OCI-LY1 (cell line): Measurements from ENCODE around the gene SNRPA1.

Source experiments
- H2AFZ ChIP-seq: fragments of 200-600 bp; sonication (generic), shearing (Covaris generic); 2 replicates; pipeline ENCODE4 v1.6.0; 2014; ENCODE audit warnings: antibody characterized with exemption, mild to moderate bottlenecking, low read length
- H3F3A ChIP-seq: fragments of 200-600 bp; sonication (generic), shearing (Covaris generic); 2 replicates; pipeline ENCODE4 v1.6.0; 2014; ENCODE audit warnings: mild to moderate bottlenecking, antibody characterized with exemption, low read length, moderate library complexity; ENCODE audit not compliant: insufficient read depth
- H3K27ac ChIP-seq: fragments of 200-600 bp; sonication (generic); 2 replicates; pipeline ENCODE4 v1.5.1; 2014; ENCODE audit warnings: low read length, mixed run types, mild to moderate bottlenecking, low read depth; ENCODE audit not compliant: poor library complexity, severe bottlenecking
- H3K27me3 ChIP-seq: fragments of 200-600 bp; sonication (generic); 2 replicates; pipeline ENCODE4 v1.6.0; 2014; ENCODE audit warnings: antibody characterized with exemption, mild to moderate bottlenecking, low read length, moderate library complexity; ENCODE audit not compliant: insufficient read depth
- H3K36me3 ChIP-seq: fragments of 200-600 bp; sonication (generic); 2 replicates; pipeline ENCODE4 v1.6.1; 2014; ENCODE audit warnings: mild to moderate bottlenecking, antibody characterized with exemption, low read length, moderate library complexity, mixed read lengths; ENCODE audit not compliant: insufficient read depth
- H3K4me1 ChIP-seq: fragments of 200-600 bp; sonication (generic); 2 replicates; pipeline ENCODE4 v1.5.1; 2014; ENCODE audit warnings: mild to moderate bottlenecking, low read length, moderate library complexity; ENCODE audit not compliant: insufficient read depth, severe bottlenecking
- H3K4me2 ChIP-seq: fragments of 200-600 bp; sonication (generic), shearing (Covaris generic); 2 replicates; pipeline ENCODE4 v1.6.1; 2014; ENCODE audit warnings: low read length
- H3K4me3 ChIP-seq: fragments of 200-600 bp; sonication (generic); 2 replicates; pipeline ENCODE4 v1.5.1; 2014; ENCODE audit warnings: low read length, low read depth, mild to moderate bottlenecking, mixed read lengths; ENCODE audit not compliant: poor library complexity, severe bottlenecking
- H3K79me2 ChIP-seq: fragments of 200-600 bp; shearing (Covaris generic); 2 replicates; pipeline ENCODE4 v1.6.1; 2016; ENCODE audit warnings: mixed run types, low read length, mixed read lengths; ENCODE audit not compliant: insufficient read depth
- H3K9ac ChIP-seq: fragments of 200-600 bp; sonication (generic), shearing (Covaris generic); 2 replicates; pipeline ENCODE4 v1.6.1; 2014; ENCODE audit warnings: mild to moderate bottlenecking, low read length, mixed read lengths
- H3K9me2 ChIP-seq: fragments of 200-600 bp; sonication (generic), shearing (Covaris generic); 2 replicates; pipeline ENCODE4 v1.6.1; 2014; ENCODE audit warnings: low read depth, mild to moderate bottlenecking, low read length, mixed read lengths
- H3K9me3 ChIP-seq: fragments of 200-600 bp; shearing (Covaris generic); 2 replicates; pipeline ENCODE4 v1.6.1; 2014; ENCODE audit warnings: low read length, mixed read lengths
- H4K20me1 ChIP-seq: fragments of 200-600 bp; sonication (generic), shearing (Covaris generic); 2 replicates; pipeline ENCODE4 v1.6.0; 2016; ENCODE audit warnings: mild to moderate bottlenecking, low read length; ENCODE audit not compliant: insufficient read depth
- CTCF ChIP-seq: fragments of 200-600 bp; sonication (generic), shearing (Covaris generic); IDR thresholded peaks from 2 replicates; pipeline ENCODE4 v1.5.1; 2017; ENCODE audit warnings: mild to moderate bottlenecking, antibody characterized with exemption, low read length, moderate library complexity, mixed read lengths
- EZH2 ChIP-seq: fragments of 200-600 bp; sonication (generic), shearing (Covaris generic); IDR thresholded peaks from 2 replicates; pipeline ENCODE4 v1.8.0; 2017; ENCODE audit warnings: borderline replicate concordance, mixed run types, mild to moderate bottlenecking, antibody characterized with exemption, low read length, moderate library complexity, mixed read lengths

Gene SNRPA1

GRCh38 chr15:101322854-101323477, 27.9 kb upstream of the SNRPA1 start:
- H2AFZ ChIP-seq, result no peak overlapping the region
- H3K4me3 ChIP-seq, result no peak overlapping the region
- H3K9me3 ChIP-seq, result no peaks in the 10 kb centered on the region
- no peak overlapping the region for H3K4me2 ChIP-seq
- H3K4me1 ChIP-seq, result no peaks in the 10 kb centered on the region
- H3K27ac ChIP-seq, result no peak overlapping the region
- no peak for TF ChIP-seq CTCF
- no peak for TF ChIP-seq EZH2
- peaks cover 11% of the 10 kb centered on the region for H3K27me3 ChIP-seq
- H4K20me1 ChIP-seq, result no peaks in the 10 kb centered on the region
- H3K9ac ChIP-seq, result no peak overlapping the region
- no peaks in the 10 kb centered on the region for H3K36me3 ChIP-seq
- H3K9me2 ChIP-seq, result no peaks in the 10 kb centered on the region
- H3F3A ChIP-seq, result no peaks in the 10 kb centered on the region
- no peaks in the 10 kb centered on the region for H3K79me2 ChIP-seq

- H2AFZ ChIP-seq, result no peak overlapping the region
- H3K4me3 ChIP-seq, result no peak overlapping the region
- H3K9me3 ChIP-seq, result no peaks in the 10 kb centered on the region
- no peaks in the 10 kb centered on the region for H3K4me1 ChIP-seq
- no peaks in the 10 kb centered on the region for H3K79me2 ChIP-seq
- peaks cover 18% of the 10 kb centered on the region for H3K27me3 ChIP-seq
- no peaks in the 10 kb centered on the region for H3F3A ChIP-seq
- no peaks in the 10 kb centered on the region for H3K9me2 ChIP-seq
- no peaks in the 10 kb centered on the region for H4K20me1 ChIP-seq
- no peak overlapping the region for H3K4me2 ChIP-seq
- no peak overlapping the region for H3K9ac ChIP-seq
- H3K36me3 ChIP-seq, result no peaks in the 10 kb centered on the region
- no peak overlapping the region for H3K27ac ChIP-seq
- no peak for TF ChIP-seq CTCF
- no peak for TF ChIP-seq EZH2
Measured at GRCh38 chr15:101322016-101322695, 27.1 kb upstream of the SNRPA1 start.

GRCh38 chr15:101320501-101321052, 25.5 kb upstream of the SNRPA1 start:
- no peak for TF ChIP-seq EZH2
- TF ChIP-seq CTCF, result no peak
- Histone ChIP-seq H3K4me2 (no peak overlapping the region), H3K4me3 (no peak overlapping the region), H2AFZ (no peak overlapping the region), H3K79me2 (no peaks in the 10 kb centered on the region), H4K20me1 (no peaks in the 10 kb centered on the region), H3K9ac (no peak overlapping the region), H3K27ac (no peak overlapping the region), H3K36me3 (no peaks in the 10 kb centered on the region), H3F3A (no peaks in the 10 kb centered on the region), H3K4me1 (no peaks in the 10 kb centered on the region), H3K9me2 (no peaks in the 10 kb centered on the region), H3K9me3 (no peaks in the 10 kb centered on the region), H3K27me3 (peaks cover 18% of the 10 kb centered on the region)
